GM23338 (cell line): Measurements from ENCODE around the gene WFDC6.

ENCODE experiments used
- ETS1 ChIP-seq: IDR thresholded peaks from 2 replicates; pipeline ENCODE4 v1.6.1; 2016; ENCODE audit warnings: antibody characterized with exemption
- EZH2 ChIP-seq: fragments of 200-600 bp; sonication (generic); IDR thresholded peaks from one replicate; pipeline ENCODE4 v1.8.0; 2017; ENCODE audit warnings: antibody characterized with exemption, mild to moderate bottlenecking, low read depth; ENCODE audit not compliant: unreplicated experiment
- EZH2phosphoT487 ChIP-seq: fragments of 200-600 bp; sonication (generic); IDR thresholded peaks from one replicate; pipeline ENCODE4 v1.8.1; 2018; ENCODE audit warnings: antibody characterized with exemption; ENCODE audit not compliant: unreplicated experiment
- NANOG ChIP-seq: IDR thresholded peaks from 2 replicates; pipeline ENCODE4 v1.6.1; 2016; ENCODE audit warnings: antibody characterized with exemption, borderline replicate concordance
- POLR2AphosphoS5 ChIP-seq: IDR thresholded peaks from 2 replicates; pipeline ENCODE4 v1.6.1; 2016; ENCODE audit warnings: antibody characterized with exemption, low read depth
- REST ChIP-seq: IDR thresholded peaks from one replicate; pipeline ENCODE4 v1.6.1; 2018; ENCODE audit warnings: antibody characterized with exemption; ENCODE audit not compliant: unreplicated experiment
- STAT1 ChIP-seq: IDR thresholded peaks from one replicate; pipeline ENCODE4 v1.6.1; 2016; ENCODE audit warnings: antibody characterized with exemption; ENCODE audit not compliant: unreplicated experiment
- ZNF114 ChIP-seq: fragments of 250-450 bp; sonication (Bioruptor Pico); IDR thresholded peaks from 2 replicates; pipeline ENCODE4 v1.5.0; 2020; ENCODE audit warnings: mild to moderate bottlenecking, moderate library complexity
- TF ChIP-seq, protein P1 (sequence below), 2 experiments: fragments of 200-600 bp in 1 of 2; sonication (generic) in 1 of 2; conservative IDR thresholded peaks; 2 replicates each; pipeline versions ENCODE4 v1.5.1 to v1.6.1; 2016 to 2017; ENCODE audit warnings: antibody characterized with exemption in 2 of 2, low read depth in 2 of 2, mild to moderate bottlenecking in 2 of 2, moderate library complexity in 1 of 2

- TF ChIP-seq STAT1 (no peak), EZH2 (no peak), POLR2AphosphoS5 (no peak), EZH2phosphoT487 (no peak), NANOG (no peak), REST (no peak), ZNF114 (CRISPR knock-in tag) (no peak), ETS1 (no peak)
- TF ChIP-seq, protein P1, sequence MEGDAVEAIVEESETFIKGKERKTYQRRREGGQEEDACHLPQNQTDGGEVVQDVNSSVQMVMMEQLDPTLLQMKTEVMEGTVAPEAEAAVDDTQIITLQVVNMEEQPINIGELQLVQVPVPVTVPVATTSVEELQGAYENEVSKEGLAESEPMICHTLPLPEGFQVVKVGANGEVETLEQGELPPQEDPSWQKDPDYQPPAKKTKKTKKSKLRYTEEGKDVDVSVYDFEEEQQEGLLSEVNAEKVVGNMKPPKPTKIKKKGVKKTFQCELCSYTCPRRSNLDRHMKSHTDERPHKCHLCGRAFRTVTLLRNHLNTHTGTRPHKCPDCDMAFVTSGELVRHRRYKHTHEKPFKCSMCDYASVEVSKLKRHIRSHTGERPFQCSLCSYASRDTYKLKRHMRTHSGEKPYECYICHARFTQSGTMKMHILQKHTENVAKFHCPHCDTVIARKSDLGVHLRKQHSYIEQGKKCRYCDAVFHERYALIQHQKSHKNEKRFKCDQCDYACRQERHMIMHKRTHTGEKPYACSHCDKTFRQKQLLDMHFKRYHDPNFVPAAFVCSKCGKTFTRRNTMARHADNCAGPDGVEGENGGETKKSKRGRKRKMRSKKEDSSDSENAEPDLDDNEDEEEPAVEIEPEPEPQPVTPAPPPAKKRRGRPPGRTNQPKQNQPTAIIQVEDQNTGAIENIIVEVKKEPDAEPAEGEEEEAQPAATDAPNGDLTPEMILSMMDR (conservative IDR thresholded peaks at IDR 0.05; ENCODE audit: low read depth in 2 of 2), result no peak
Measured at GRCh38 chr20:45485388-45485787, 53.9 kb downstream of the WFDC6 start.
